GM19455 (cell line): Measurements from ENCODE around the gene ARHGAP6.

Experiments used
- ATAC-seq: cut with Tn5 transposase; IDR thresholded peaks from one replicate; pipeline ENCODE4 v1.9.1; 2021; ENCODE audit not compliant: unreplicated experiment

The ARHGAP6 gene

DNA sequence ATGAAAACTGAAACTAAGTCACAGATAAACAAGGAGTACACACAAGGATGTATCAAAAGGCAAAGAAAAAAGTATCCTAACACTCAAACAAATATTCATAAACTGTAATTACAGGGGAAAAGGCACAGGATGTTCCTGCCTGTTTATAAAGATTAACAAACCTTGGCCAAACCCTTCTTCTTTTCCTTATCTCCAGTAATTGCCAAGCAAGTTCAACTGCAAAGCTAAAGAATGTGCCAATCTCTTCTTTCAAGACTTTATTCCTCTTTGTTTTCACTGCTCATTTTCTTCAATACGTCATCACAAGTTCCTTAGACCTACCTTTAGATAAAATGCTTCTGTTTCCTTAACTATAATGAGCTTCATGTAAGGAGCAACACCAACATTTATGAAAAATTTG lies 201.3 kb downstream of the ARHGAP6 start:
- no peak for ATAC-seq

- no peak for ATAC-seq
These were observed 203.1 kb downstream of the ARHGAP6 start for GRCh38 chrX:11462648-11463047.

- no peak for ATAC-seq
These were observed 203.6 kb downstream of the ARHGAP6 start for GRCh38 chrX:11462136-11462535.

DNA sequence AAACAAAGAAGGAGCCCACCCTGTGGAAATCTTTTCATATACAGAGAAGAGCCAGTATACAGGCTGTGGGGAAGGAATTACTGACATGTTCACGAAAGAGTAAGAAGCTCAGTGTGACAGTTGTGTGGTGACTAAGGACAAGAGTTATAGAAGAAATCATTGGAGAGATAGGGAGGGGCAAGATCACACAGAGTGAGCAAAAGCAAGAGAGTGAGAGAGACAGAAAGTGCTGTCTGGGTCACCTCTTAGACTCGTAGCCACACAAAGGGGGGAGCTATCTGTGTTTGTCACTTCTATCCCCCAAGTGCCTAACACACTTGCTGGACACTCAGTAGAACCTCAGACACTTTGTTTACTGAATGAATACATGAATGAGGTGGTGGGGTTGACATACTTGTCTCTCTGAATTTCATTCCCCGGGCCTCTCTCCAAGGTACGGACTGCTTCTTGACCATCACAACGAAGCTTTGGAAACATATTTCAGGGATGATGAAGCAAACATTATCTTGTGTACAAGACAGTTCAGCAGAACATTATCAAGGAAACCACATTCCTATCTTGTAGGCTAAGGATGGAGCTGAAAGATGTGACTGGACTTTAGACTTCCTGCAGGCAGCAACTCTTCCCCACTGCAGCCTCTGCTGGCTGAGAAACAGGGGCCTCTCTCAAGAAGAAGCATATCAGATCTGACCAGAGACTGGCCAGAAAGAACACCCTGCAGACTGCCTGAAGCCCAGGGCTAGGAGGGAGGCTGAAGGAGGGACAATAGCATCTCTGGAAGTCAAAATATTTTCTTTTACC lies 204.3 kb downstream of the ARHGAP6 start:
- no peak for ATAC-seq

DNA sequence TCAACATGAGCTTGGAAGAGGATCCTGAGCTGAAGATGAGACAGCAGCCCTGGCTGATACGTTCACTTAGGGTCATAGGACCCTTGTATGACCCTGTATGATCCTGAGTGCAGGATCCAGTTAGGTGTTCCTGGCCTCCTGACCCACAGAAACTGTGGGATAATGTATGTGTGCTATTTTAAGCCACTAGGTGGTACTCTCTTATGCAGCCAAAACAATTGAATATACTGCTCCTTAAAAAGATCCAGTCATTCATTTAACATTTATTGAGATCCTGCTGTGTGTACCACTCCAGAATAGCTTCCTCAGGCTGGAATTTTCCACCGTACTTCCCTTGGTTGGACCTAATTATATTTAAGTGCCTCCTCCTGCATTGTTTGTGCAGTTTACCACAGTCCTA lies 205.4 kb downstream of the ARHGAP6 start:
- no peak for ATAC-seq

DNA sequence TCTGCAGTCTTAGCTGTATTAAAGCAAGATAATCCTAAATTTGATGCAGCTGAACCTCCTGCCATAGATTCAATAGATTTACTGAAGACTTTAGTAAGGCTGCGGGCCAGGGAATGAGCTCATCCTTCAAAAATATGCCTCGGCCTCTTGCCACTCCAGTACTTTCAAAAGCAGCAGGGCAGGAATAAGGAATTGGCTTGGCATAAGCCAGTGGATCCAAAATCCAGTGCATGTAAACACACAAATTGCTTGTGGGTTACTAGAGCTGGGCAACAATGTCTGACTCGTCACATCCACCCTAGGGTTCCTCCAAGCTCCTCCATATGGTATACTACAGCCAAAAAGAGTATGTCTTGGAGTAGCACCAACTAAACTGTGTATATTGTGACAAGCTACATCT lies 207.6 kb downstream of the ARHGAP6 start:
- ATAC-seq: no peak

DNA sequence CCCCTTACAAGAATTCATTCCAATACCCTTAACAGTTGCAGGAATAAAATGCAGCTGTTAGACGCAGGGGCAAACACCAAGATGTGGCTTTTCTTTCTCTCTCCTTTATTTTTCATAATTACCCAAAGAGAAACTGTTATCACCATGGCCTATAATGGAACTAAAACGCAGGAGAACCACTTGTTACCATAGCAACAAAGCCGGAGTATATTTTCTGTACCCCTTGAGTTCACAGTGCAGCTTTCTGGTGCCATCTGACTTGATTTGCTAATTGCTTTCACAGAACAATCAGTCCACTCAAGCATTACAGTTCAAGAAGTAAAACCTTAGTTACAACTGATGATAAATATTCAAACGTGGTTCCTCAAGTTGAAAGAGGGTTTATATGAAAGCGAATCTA lies 214.6 kb downstream of the ARHGAP6 start:
- no peak for ATAC-seq

- ATAC-seq: no peak
These were observed 215.4 kb downstream of the ARHGAP6 start for GRCh38 chrX:11450354-11450753.

GRCh38 chrX:11449613-11450012 lies 216.1 kb downstream of the ARHGAP6 start:
- ATAC-seq: no peak

DNA sequence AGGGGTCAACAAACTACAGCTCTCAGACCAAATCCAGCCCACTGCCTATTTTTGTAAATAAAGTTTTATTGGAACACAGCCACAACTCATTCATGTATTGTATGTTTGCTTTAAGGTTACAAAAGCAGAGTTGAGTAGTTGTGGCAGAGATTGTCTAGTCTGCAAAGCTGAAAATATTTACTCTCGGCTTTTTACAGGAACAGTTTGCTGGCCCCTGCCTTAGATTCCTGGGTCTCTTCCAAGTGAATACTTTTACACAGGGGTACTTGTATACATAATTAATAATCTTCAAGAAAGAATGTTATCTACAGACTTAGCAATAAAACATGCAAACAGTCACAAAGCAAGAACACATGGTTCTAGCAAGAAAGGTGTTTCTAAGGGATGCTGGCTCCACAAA lies 218.3 kb downstream of the ARHGAP6 start:
- no peak for ATAC-seq

GRCh38 chrX:11446949-11447348 lies 218.8 kb downstream of the ARHGAP6 start:
- no peak for ATAC-seq

- no peak for ATAC-seq
These were observed 219.4 kb downstream of the ARHGAP6 start for GRCh38 chrX:11446336-11446735.

DNA sequence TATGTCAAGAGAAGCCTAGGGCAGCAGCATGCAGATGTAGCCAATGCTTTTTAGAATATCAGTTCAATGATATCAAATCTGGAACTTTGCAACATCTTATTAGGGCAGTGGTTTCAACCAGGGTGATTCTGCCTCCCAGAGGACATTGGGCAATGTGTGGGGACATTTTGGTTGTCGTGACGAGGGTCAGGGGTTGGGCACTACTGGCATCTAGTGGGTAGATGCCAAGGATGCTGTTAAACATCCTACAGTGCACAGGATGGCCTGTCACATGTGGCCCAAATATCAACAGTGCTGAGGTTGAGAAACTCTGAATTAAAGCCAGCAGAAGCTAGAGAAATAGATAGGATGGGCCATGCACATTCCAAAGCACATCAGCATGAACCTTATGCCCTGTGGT lies 220.2 kb downstream of the ARHGAP6 start:
- ATAC-seq: no peak

GRCh38 chrX:11444052-11444451 lies 221.7 kb downstream of the ARHGAP6 start:
- no peak for ATAC-seq

DNA sequence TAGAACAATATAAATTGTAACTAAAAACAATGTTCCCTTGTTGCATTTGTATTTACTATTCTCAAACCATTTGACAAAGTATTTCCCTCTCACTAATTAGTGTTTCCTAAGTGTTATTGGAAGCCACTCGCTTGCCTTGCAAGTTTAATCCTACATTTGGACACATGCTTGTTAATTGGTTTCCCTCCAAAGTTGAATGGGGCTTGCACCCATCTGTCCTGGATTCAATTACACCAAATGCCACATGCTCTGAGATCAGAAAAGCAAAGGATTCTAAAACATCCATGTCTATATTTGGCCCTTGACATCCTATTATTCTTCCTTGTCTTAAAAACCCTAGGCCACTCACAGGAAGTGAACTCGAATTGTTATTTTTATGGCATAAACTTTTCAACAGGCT lies 225.9 kb downstream of the ARHGAP6 start:
- no peak for ATAC-seq

DNA sequence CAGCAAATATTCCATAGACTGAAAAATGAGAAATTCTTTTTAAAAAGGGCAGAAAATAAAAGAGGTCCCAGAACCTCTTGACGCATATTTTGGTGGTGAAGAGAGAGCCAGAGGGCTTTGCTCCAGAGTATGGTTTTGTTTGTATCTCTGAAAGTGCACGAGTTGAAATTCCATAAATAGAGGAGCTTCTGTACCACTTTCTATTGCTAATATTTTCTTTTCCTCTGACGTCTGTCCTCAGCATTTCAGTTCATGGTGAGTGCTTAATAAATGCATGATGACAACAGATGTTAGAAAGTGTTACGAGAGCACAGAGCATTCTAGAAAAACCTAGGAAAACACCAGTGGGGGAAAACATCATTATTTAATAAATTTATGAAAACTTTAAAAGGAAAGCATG lies 227.0 kb downstream of the ARHGAP6 start:
- no peak for ATAC-seq

GRCh38 chrX:11438380-11438723 lies 227.4 kb downstream of the ARHGAP6 start:
- no peak for ATAC-seq

DNA sequence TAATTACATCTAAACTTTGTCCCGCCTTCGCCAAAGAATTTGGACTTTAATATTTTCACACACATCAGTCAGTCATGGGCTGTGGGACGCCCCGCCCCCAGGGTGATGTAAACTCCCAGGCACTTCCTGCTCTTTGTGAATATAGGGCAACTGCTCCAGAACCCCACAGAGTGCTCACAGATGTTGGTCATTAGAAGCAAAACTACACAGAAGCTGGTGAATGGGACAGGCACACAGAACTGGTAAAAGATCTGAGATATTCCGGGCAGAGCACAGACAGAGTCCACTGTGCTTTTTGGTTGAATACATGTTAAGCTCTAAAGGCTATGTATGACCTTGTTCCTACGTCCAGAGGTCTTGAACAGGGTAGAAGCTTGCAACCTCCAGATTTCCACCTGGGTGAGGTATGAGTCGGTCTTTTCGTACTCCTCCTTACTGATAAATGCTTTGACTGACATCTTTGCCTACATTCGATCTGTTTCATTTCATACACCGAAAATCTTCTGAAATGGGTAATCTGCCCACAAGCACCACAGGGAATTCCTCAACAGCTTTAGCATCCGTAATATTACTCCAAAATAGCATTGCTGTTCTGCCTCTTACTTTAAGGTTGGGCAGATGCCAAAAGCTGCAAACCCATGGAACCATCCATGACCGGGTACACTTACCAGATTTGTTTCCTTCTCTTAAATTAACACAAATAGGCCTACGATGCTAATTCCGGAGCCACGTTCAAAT lies 227.9 kb downstream of the ARHGAP6 start:
- no peak for ATAC-seq

DNA sequence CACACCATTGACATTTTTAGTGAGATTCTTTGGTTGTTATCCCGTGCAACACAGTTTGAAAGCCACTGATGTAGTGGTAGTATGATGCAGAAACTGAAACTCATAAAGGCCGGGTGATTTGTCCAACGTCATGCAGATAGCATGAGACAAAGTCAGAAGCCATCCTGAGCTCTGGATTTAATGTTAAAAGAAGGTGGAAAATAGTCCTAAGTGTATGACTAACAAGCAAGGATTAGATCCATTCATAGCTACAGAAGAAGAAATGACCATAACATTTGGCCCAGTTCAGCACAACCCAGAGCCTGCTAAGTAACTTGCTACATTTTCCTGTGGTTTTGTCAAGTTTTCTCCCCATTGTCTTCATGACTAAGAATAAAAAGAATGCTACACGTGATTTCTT lies 230.2 kb downstream of the ARHGAP6 start:
- ATAC-seq: no peak

DNA sequence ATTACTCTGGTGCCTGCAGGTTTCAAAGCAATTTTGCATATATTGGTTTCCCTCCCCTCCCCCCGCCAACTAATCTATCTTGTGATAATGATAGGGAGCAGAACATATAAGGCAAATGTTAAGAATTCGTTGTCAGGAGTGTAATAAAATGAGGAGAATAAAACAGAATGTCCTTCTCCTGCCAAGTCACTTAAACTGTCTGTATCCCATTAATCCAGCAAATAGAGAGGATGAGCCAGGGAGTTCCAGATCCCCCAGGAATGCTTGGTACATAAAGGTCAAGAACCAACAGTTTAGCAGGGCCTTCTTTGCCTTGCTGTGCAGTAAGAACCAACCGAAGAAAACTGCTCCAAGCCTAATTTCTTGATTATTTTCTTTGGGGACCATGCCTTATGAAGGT lies 231.1 kb downstream of the ARHGAP6 start:
- no peak for ATAC-seq

GRCh38 chrX:11431786-11432185 lies 233.9 kb downstream of the ARHGAP6 start:
- no peak for ATAC-seq

DNA sequence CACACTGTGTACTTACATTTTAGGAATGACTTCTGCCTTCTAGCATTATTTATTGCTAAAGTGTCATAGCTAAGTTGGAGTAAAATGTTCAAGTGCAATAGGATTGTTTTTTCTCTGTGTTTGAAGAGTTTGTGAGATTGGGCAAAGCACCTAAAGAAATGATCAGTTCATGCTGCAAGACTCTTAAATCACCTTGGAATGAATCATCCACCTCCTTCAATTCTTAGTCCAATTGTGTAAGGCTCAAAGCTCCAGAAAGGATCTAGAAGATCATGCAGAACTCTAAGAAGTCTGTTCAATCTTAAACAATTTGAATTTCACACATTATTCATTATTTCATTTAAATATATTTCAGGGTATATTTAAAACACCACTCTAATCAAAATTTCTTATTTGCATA lies 235.4 kb downstream of the ARHGAP6 start:
- no peak for ATAC-seq
